ENCODE results near the gene RELL2. TPM values are rescaled to one million over a fixed set of nuclear protein-coding genes. Genes with fewer than 3 reads are reported as not detected.

Gene RELL2
- total RNA-seq, 1 experiment from 2014 or later = 20.4 TPM

- peak overlapping the region; percentile 76 for H3K27ac ChIP-seq (ENCODE audit: low read length)
- DNase-seq = peak; percentile 46
- H3K27me3 ChIP-seq (ENCODE audit: low read length) = no peaks in the 10 kb centered on the region
- H2AFZ ChIP-seq (ENCODE audit: low read length) = no peak overlapping the region
- H3K9ac ChIP-seq (ENCODE audit: low read length) = peak overlapping the region; percentile 84
- peaks cover 58% of the 10 kb centered on the region for H3K4me1 ChIP-seq (ENCODE audit: low read length)
- peaks cover 71% of the 10 kb centered on the region for H3K79me2 ChIP-seq (ENCODE audit: low read length)
- H3K4me2 ChIP-seq (ENCODE audit: low read depth, low read length, poor library complexity, severe bottlenecking) = peak overlapping the region; percentile 87
- peaks cover 3% of the 10 kb centered on the region; the same call in 1 of the 2 replicates for H4K20me1 ChIP-seq (ENCODE audit: insufficient read depth, low read depth, low read length)
- H3K9me2 ChIP-seq (replicated peaks; ENCODE audit: insufficient read depth, low read length) = no peaks in the 10 kb centered on the region
- no peaks in the 10 kb centered on the region for H3K9me3 ChIP-seq (ENCODE audit: low read length)
- H3K36me3 ChIP-seq (ENCODE audit: insufficient read depth, low read length) = peaks cover 32% of the 10 kb centered on the region; the same call in 1 of the 2 replicates
- H3K4me3 ChIP-seq (ENCODE audit: low read length) = peak overlapping the region; percentile 71
These were observed 20.6 kb upstream of the RELL2 start for GRCh38 chr5:141615991-141616720.

- peak; percentile 44 for DNase-seq
- Histone ChIP-seq H3K9me2 (replicated peaks; ENCODE audit: insufficient read depth, low read length) (no peaks in the 10 kb centered on the region), H3K9ac (ENCODE audit: low read length) (peak overlapping the region; percentile 84), H4K20me1 (ENCODE audit: insufficient read depth, low read depth, low read length) (peaks cover 3% of the 10 kb centered on the region; the same call in 1 of the 2 replicates), H2AFZ (ENCODE audit: low read length) (no peak overlapping the region), H3K27ac (ENCODE audit: low read length) (peak overlapping the region; percentile 76), H3K4me3 (ENCODE audit: low read length) (peak overlapping the region; percentile 71), H3K4me2 (ENCODE audit: low read depth, low read length, poor library complexity, severe bottlenecking) (peak overlapping the region; percentile 87), H3K4me1 (ENCODE audit: low read length) (peaks cover 57% of the 10 kb centered on the region), H3K36me3 (ENCODE audit: insufficient read depth, low read length) (peaks cover 32% of the 10 kb centered on the region; the same call in 1 of the 2 replicates), H3K27me3 (ENCODE audit: low read length) (no peaks in the 10 kb centered on the region), H3K9me3 (ENCODE audit: low read length) (no peaks in the 10 kb centered on the region), H3K79me2 (ENCODE audit: low read length) (peaks cover 61% of the 10 kb centered on the region)
These were observed 19.7 kb upstream of the RELL2 start for GRCh38 chr5:141617128-141617527.

GRCh38 chr5:141617682-141618029 lies 19.1 kb upstream of the RELL2 start:
- H4K20me1 ChIP-seq (ENCODE audit: insufficient read depth, low read depth, low read length) = peaks cover 3% of the 10 kb centered on the region; the same call in 1 of the 2 replicates
- peak overlapping the region; percentile 84 for H3K9ac ChIP-seq (ENCODE audit: low read length)
- no peaks in the 10 kb centered on the region for H3K27me3 ChIP-seq (ENCODE audit: low read length)
- peak overlapping the region; percentile 87 for H3K4me2 ChIP-seq (ENCODE audit: low read depth, low read length, poor library complexity, severe bottlenecking)
- no peaks in the 10 kb centered on the region for H3K9me3 ChIP-seq (ENCODE audit: low read length)
- H3K9me2 ChIP-seq (replicated peaks; ENCODE audit: insufficient read depth, low read length) = no peaks in the 10 kb centered on the region
- H3K36me3 ChIP-seq (ENCODE audit: insufficient read depth, low read length) = peaks cover 27% of the 10 kb centered on the region; the same call in 1 of the 2 replicates
- peak; percentile 53 for DNase-seq
- peak overlapping the region; percentile 71 for H3K4me3 ChIP-seq (ENCODE audit: low read length)
- peaks cover 56% of the 10 kb centered on the region for H3K79me2 ChIP-seq (ENCODE audit: low read length)
- H2AFZ ChIP-seq (ENCODE audit: low read length) = no peak overlapping the region
- H3K4me1 ChIP-seq (ENCODE audit: low read length) = peaks cover 53% of the 10 kb centered on the region
- peak overlapping the region; percentile 76 for H3K27ac ChIP-seq (ENCODE audit: low read length)

- Histone ChIP-seq H3K79me2 (ENCODE audit: low read length) (peaks cover 50% of the 10 kb centered on the region), H3K9ac (ENCODE audit: low read length) (peak overlapping the region; percentile 84), H3K4me1 (ENCODE audit: low read length) (peaks cover 47% of the 10 kb centered on the region), H3K27ac (ENCODE audit: low read length) (peak overlapping the region; percentile 76), H3K27me3 (ENCODE audit: low read length) (no peaks in the 10 kb centered on the region), H3K4me2 (ENCODE audit: low read depth, low read length, poor library complexity, severe bottlenecking) (peak overlapping the region; percentile 87), H4K20me1 (ENCODE audit: insufficient read depth, low read depth, low read length) (peaks cover 3% of the 10 kb centered on the region; the same call in 1 of the 2 replicates), H3K9me3 (ENCODE audit: low read length) (no peaks in the 10 kb centered on the region), H2AFZ (ENCODE audit: low read length) (no peak overlapping the region), H3K9me2 (replicated peaks; ENCODE audit: insufficient read depth, low read length) (no peaks in the 10 kb centered on the region), H3K4me3 (ENCODE audit: low read length) (peak overlapping the region; percentile 71), H3K36me3 (ENCODE audit: insufficient read depth, low read length) (peaks cover 21% of the 10 kb centered on the region; the same call in 1 of the 2 replicates)
- DNase-seq = peak; percentile 81
These were observed 18.6 kb upstream of the RELL2 start for GRCh38 chr5:141618030-141618803.

GRCh38 chr5:141618804-141619554 lies 17.8 kb upstream of the RELL2 start, which contains the start of gene DIAPH1:
Gene DIAPH1, minus strand, starts transcription at chr5:141619000. Its CDS starts 86 bp downstream, at chr5:141618914.
- H3K4me2 ChIP-seq (ENCODE audit: low read depth, low read length, poor library complexity, severe bottlenecking) = peak within 1 kb of the TSS; percentile 87
- peak within 1 kb of the TSS; percentile 71 for H3K4me3 ChIP-seq (ENCODE audit: low read length)
- no peak within 1 kb of the TSS for H2AFZ ChIP-seq (ENCODE audit: low read length)
- H3K36me3 ChIP-seq (ENCODE audit: insufficient read depth, low read length) = peaks cover 20% of the 10 kb centered on the region; the same call in 1 of the 2 replicates
- no peaks in the 10 kb centered on the region for H3K27me3 ChIP-seq (ENCODE audit: low read length)
- H4K20me1 ChIP-seq (ENCODE audit: insufficient read depth, low read depth, low read length) = peaks cover 3% of the 10 kb centered on the region; the same call in 1 of the 2 replicates
- no peaks in the 10 kb centered on the region for H3K9me2 ChIP-seq (replicated peaks; ENCODE audit: insufficient read depth, low read length)
- peak; percentile 99 for DNase-seq
- H3K79me2 ChIP-seq (ENCODE audit: low read length) = peaks cover 47% of the 10 kb centered on the region
- H3K9me3 ChIP-seq (ENCODE audit: low read length) = no peaks in the 10 kb centered on the region
- peak within 1 kb of the TSS; percentile 76 for H3K27ac ChIP-seq (ENCODE audit: low read length)
- peaks cover 46% of the 10 kb centered on the region for H3K4me1 ChIP-seq (ENCODE audit: low read length)
- peak within 1 kb of the TSS; percentile 84 for H3K9ac ChIP-seq (ENCODE audit: low read length)

GRCh38 chr5:141623186-141623585 lies 13.6 kb upstream of the RELL2 start:
- Histone ChIP-seq H3K79me2 (ENCODE audit: low read length) (peaks cover 9% of the 10 kb centered on the region), H3K4me3 (ENCODE audit: low read length) (no peak overlapping the region), H3K4me1 (ENCODE audit: low read length) (peaks cover 10% of the 10 kb centered on the region), H3K9me2 (replicated peaks; ENCODE audit: insufficient read depth, low read length) (no peaks in the 10 kb centered on the region), H3K4me2 (ENCODE audit: low read depth, low read length, poor library complexity, severe bottlenecking) (no peak overlapping the region), H3K9me3 (ENCODE audit: low read length) (no peaks in the 10 kb centered on the region), H2AFZ (ENCODE audit: low read length) (no peak overlapping the region), H4K20me1 (ENCODE audit: insufficient read depth, low read depth, low read length) (no peaks in the 10 kb centered on the region), H3K27me3 (ENCODE audit: low read length) (no peaks in the 10 kb centered on the region), H3K27ac (ENCODE audit: low read length) (peak overlapping the region; percentile 54; the same call in 1 of the 2 replicates), H3K36me3 (ENCODE audit: insufficient read depth, low read length) (peaks cover 34% of the 10 kb centered on the region; the same call in 1 of the 2 replicates), H3K9ac (ENCODE audit: low read length) (peak overlapping the region; percentile 39)
- DNase-seq = peak; percentile 51

- no peaks in the 10 kb centered on the region for H3K9me2 ChIP-seq (replicated peaks; ENCODE audit: insufficient read depth, low read length)
- H4K20me1 ChIP-seq (ENCODE audit: insufficient read depth, low read depth, low read length) = no peaks in the 10 kb centered on the region
- no peaks in the 10 kb centered on the region for H3K27me3 ChIP-seq (ENCODE audit: low read length)
- H3K4me1 ChIP-seq (ENCODE audit: low read length) = peaks cover 10% of the 10 kb centered on the region
- DNase-seq = no peak
- H3K27ac ChIP-seq (ENCODE audit: low read length) = peak overlapping the region; percentile 54; the same call in 1 of the 2 replicates
- H3K4me2 ChIP-seq (ENCODE audit: low read depth, low read length, poor library complexity, severe bottlenecking) = no peak overlapping the region
- H2AFZ ChIP-seq (ENCODE audit: low read length) = no peak overlapping the region
- peaks cover 5% of the 10 kb centered on the region for H3K79me2 ChIP-seq (ENCODE audit: low read length)
- H3K36me3 ChIP-seq (ENCODE audit: insufficient read depth, low read length) = peaks cover 38% of the 10 kb centered on the region; the same call in 1 of the 2 replicates
- H3K9ac ChIP-seq (ENCODE audit: low read length) = peak overlapping the region; percentile 39
- H3K4me3 ChIP-seq (ENCODE audit: low read length) = no peak overlapping the region
- H3K9me3 ChIP-seq (ENCODE audit: low read length) = no peaks in the 10 kb centered on the region
These were observed 13.2 kb upstream of the RELL2 start for GRCh38 chr5:141623611-141624010.
